Activated CD4-positive, alpha-beta T cell treated with anti-CD3 and anti-CD28 coated beads for 1 hour (primary cell): ENCODE data around the gene TBC1D13.
"Not testable (repeated sequence)": the region's sequence is repeated elsewhere in the genome, so short reads cannot be mapped to it uniquely, and the experiment has no call there.

Experiments
- DNase-seq: peaks from one replicate; pipeline ENCODE4 v3.0.0-alpha.2; 2020

TBC1D13 gene

GRCh38 chr9:128821584-128822406 is 34.7 kb downstream of the TBC1D13 start:
- DNase-seq: no peak

- DNase-seq: no peak
Measured at GRCh38 chr9:128822407-128823042, 35.5 kb downstream of the TBC1D13 start.

GRCh38 chr9:128823362-128823902 is 36.4 kb downstream of the TBC1D13 start:
- DNase-seq: no peak

- no peak for DNase-seq
Measured at GRCh38 chr9:128823903-128824406, 36.9 kb downstream of the TBC1D13 start.

GRCh38 chr9:128824911-128825310 is 37.9 kb downstream of the TBC1D13 start:
- DNase-seq: no peak

GRCh38 chr9:128825923-128826700 is 39.1 kb downstream of the TBC1D13 start:
- no peak for DNase-seq

GRCh38 chr9:128828267-128828666 is 41.2 kb downstream of the TBC1D13 start:
- DNase-seq: no peak

- no peak for DNase-seq
Measured at GRCh38 chr9:128828719-128829452, 41.8 kb downstream of the TBC1D13 start.

- peak; percentile 86 for DNase-seq
Measured at GRCh38 chr9:128829477-128830251, 42.6 kb downstream of the TBC1D13 start, which contains the start of gene SPOUT1. SPOUT1 (minus strand) TSS chr9:128829794; CDS start chr9:128829780, 14 bp downstream.

GRCh38 chr9:128833696-128834095 is 46.6 kb downstream of the TBC1D13 start:
- no peak for DNase-seq

GRCh38 chr9:128835246-128836210 is 48.5 kb downstream of the TBC1D13 start:
- DNase-seq: no peak

GRCh38 chr9:128836509-128837145 is 49.6 kb downstream of the TBC1D13 start:
- no peak for DNase-seq

- no peak for DNase-seq
Measured at GRCh38 chr9:128838338-128838737, 51.3 kb downstream of the TBC1D13 start.

GRCh38 chr9:128840524-128840923 is 53.5 kb downstream of the TBC1D13 start:
- no peak for DNase-seq

GRCh38 chr9:128841694-128842492 is 54.8 kb downstream of the TBC1D13 start:
- no peak for DNase-seq

- not testable (repeated sequence) for DNase-seq
Measured at GRCh38 chr9:128843171-128843570, 56.1 kb downstream of the TBC1D13 start.

GRCh38 chr9:128845186-128845931 is 58.3 kb downstream of the TBC1D13 start:
- DNase-seq: no peak

- no peak for DNase-seq
Measured at GRCh38 chr9:128846680-128847030, 59.6 kb downstream of the TBC1D13 start.
